Panc1 (cell line): ENCODE data around the gene TGFBI.

Source experiments
- POLR2AphosphoS5 ChIP-seq: IDR thresholded peaks from 2 replicates; pipeline ENCODE4 v1.6.1; 2012; ENCODE audit warnings: mild to moderate bottlenecking, low read depth, low read length, moderate library complexity
- REST ChIP-seq, 2 experiments: IDR thresholded peaks; 2 replicates each; pipeline ENCODE4 v1.6.1; 2011 to 2012; ENCODE audit warnings: low read depth in 2 of 2, control low read depth in 1 of 2, low read length in 1 of 2, mild to moderate bottlenecking in 1 of 2, moderate library complexity in 1 of 2; ENCODE audit not compliant: insufficient read depth in 1 of 2
- SIN3A ChIP-seq: IDR thresholded peaks from 2 replicates; pipeline ENCODE4 v1.6.1; 2012; ENCODE audit warnings: low read depth, mild to moderate bottlenecking, low read length, moderate library complexity, borderline replicate concordance; ENCODE audit not compliant: insufficient read depth
- TF ChIP-seq, protein P1 (sequence below): fragments of 450-650 bp; IDR thresholded peaks from 2 replicates; pipeline ENCODE4 v1.5.1; 2017; ENCODE audit warnings: mild to moderate bottlenecking

GRCh38 chr5:136103118-136103517, 74.3 kb downstream of the TGFBI start:
- TF ChIP-seq, protein P1, sequence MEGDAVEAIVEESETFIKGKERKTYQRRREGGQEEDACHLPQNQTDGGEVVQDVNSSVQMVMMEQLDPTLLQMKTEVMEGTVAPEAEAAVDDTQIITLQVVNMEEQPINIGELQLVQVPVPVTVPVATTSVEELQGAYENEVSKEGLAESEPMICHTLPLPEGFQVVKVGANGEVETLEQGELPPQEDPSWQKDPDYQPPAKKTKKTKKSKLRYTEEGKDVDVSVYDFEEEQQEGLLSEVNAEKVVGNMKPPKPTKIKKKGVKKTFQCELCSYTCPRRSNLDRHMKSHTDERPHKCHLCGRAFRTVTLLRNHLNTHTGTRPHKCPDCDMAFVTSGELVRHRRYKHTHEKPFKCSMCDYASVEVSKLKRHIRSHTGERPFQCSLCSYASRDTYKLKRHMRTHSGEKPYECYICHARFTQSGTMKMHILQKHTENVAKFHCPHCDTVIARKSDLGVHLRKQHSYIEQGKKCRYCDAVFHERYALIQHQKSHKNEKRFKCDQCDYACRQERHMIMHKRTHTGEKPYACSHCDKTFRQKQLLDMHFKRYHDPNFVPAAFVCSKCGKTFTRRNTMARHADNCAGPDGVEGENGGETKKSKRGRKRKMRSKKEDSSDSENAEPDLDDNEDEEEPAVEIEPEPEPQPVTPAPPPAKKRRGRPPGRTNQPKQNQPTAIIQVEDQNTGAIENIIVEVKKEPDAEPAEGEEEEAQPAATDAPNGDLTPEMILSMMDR = no peak
- no peak for TF ChIP-seq SIN3A
- no peak for TF ChIP-seq POLR2AphosphoS5
- TF ChIP-seq REST (IDR thresholded peaks at IDR 0.05; ENCODE audit: insufficient read depth in 1 of 2, low read depth in 2 of 2, low read length in 1 of 2) = no peak
